Smooth muscle cell (in vitro differentiated cells): Measurements from ENCODE around the gene PDE8A. TPM values are rescaled to one million over a fixed set of nuclear protein-coding genes. Genes with fewer than 3 reads are reported as not detected.
"Not testable (repeated sequence)": the region's sequence is repeated elsewhere in the genome, so short reads cannot be mapped to it uniquely, and the experiment has no call there.

Experiments used
- DNase-seq: peaks from one replicate; lab custom pipeline; 2025; ENCODE audit not compliant: unreplicated experiment; lab: John Stamatoyannopoulos, UW
- H2AFZ ChIP-seq: fragments of 200-600 bp; sonication (generic); 2 replicates; pipeline ENCODE4 v1.6.0; 2016; ENCODE audit warnings: antibody characterized with exemption, low read depth, mild to moderate bottlenecking
- H3F3A ChIP-seq: fragments of 200-600 bp; sonication (generic); 2 replicates; pipeline ENCODE4 v1.6.0; 2017; ENCODE audit warnings: antibody characterized with exemption, low read depth
- H3K27ac ChIP-seq: fragments of 200-600 bp; sonication (generic); 2 replicates; pipeline ENCODE4 v1.5.1; 2016; ENCODE audit warnings: low read depth, mild to moderate bottlenecking
- H3K27me3 ChIP-seq: fragments of 200-600 bp; sonication (generic); 2 replicates; pipeline ENCODE4 v1.6.1; 2016; ENCODE audit warnings: low read depth, mild to moderate bottlenecking
- H3K36me3 ChIP-seq: fragments of 200-600 bp; sonication (generic); 2 replicates; pipeline ENCODE4 v1.5.1; 2016; ENCODE audit warnings: low read depth
- H3K4me1 ChIP-seq: fragments of 200-600 bp; sonication (generic); 2 replicates; pipeline ENCODE4 v1.5.1; 2016; ENCODE audit warnings: low read depth
- H3K4me2 ChIP-seq: fragments of 200-600 bp; sonication (generic); 2 replicates; pipeline ENCODE4 v1.6.0; 2016; ENCODE audit warnings: mild to moderate bottlenecking
- H3K4me3 ChIP-seq: fragments of 200-600 bp; sonication (generic); 2 replicates; pipeline ENCODE4 v1.5.1; 2016; ENCODE audit warnings: mild to moderate bottlenecking
- H3K79me2 ChIP-seq: fragments of 200-600 bp; sonication (generic); 2 replicates; pipeline ENCODE4 v1.6.0; 2016; ENCODE audit warnings: low read depth, mild to moderate bottlenecking
- H3K9ac ChIP-seq: fragments of 200-600 bp; sonication (generic); 2 replicates; pipeline ENCODE4 v1.6.0; 2016; ENCODE audit warnings: low read depth
- H3K9me3 ChIP-seq: fragments of 200-600 bp; sonication (generic); replicated peaks from 2 replicates; pipeline ENCODE4 v1.5.1; 2016; ENCODE audit warnings: low read depth
- H4K20me1 ChIP-seq: fragments of 200-600 bp; sonication (generic); 2 replicates; pipeline ENCODE4 v1.6.0; 2016; ENCODE audit warnings: low read depth
- WGBS: methylation state at CpG from one replicate; pipeline ENCODE4 v1.1.7; 2016; ENCODE audit warnings: low lambda C conversion rate; 5-methylcytosine and 5-hydroxymethylcytosine counted together
- polyA plus RNA-seq: library from polyadenylated mRNA; unstranded; fragments of >200 nt; fragmentation: Nextera tagmentation; extraction: Ambion mirVana; gene quantifications from 2 replicates; pipeline ENCODE4 v1.2.1, GENCODE V29; 2016
- total RNA-seq: library from RNA; depleted of rRNA; stranded (reverse); fragments of >200 nt; gene quantifications from 2 replicates; pipeline ENCODE4 v1.2.3, GENCODE V29; 2014
- TF ChIP-seq, protein P1 (sequence below): fragments of 200-600 bp; sonication (generic); IDR thresholded peaks from 2 replicates; pipeline ENCODE4 v1.5.1; 2017; ENCODE audit warnings: borderline replicate concordance, mild to moderate bottlenecking, antibody characterized with exemption; ENCODE audit not compliant: insufficient read depth, poor library complexity, severe bottlenecking

The PDE8A gene
- total and polyA plus RNA-seq, 2 experiments from 2014 or later, result 5.5 to 19.8 TPM

DNA sequence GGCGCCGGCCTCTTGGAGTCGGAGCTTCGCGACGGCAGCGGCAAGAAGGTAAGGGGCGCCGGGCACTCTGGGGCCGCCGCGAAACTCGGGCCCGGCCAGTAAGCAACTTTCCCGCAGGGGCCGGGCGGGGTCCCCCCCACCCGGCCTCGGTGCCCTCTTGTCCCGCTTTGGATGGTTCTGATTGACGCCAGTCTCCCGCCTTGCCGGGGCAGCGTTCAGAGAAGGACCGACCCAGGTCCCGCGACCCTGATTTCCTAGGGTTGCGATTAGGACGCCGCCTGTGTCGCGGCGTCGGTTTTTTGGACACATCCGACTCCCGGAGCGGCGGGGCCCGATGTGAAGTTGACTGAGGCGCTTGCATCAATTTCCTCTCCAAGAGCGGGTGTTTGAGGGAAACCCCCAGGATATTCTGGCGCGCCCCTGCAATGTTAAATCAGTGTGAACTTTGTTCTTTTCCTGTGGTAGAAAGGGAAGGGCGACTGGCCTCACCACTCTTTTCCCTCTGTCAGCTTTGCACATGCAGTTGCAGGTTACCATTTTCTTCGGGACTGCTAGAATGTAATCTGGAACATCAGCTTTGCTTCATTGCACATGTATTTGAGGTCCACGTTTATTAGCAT, 755 bp downstream of the PDE8A start:
- Histone ChIP-seq H3K9me3 (no peaks in the 10 kb centered on the region), H3K4me2 (peak overlapping the region; percentile 90), H3K36me3 (no peaks in the 10 kb centered on the region), H3K9ac (peak overlapping the region; percentile 52), H3F3A (peaks cover 3% of the 10 kb centered on the region), H3K79me2 (peaks cover 28% of the 10 kb centered on the region), H3K27ac (no peak overlapping the region), H3K27me3 (no peaks in the 10 kb centered on the region), H2AFZ (peak overlapping the region; percentile 74), H4K20me1 (peaks cover 50% of the 10 kb centered on the region), H3K4me1 (peaks cover 4% of the 10 kb centered on the region), H3K4me3 (peak overlapping the region; percentile 81)
- TF ChIP-seq, protein P1, sequence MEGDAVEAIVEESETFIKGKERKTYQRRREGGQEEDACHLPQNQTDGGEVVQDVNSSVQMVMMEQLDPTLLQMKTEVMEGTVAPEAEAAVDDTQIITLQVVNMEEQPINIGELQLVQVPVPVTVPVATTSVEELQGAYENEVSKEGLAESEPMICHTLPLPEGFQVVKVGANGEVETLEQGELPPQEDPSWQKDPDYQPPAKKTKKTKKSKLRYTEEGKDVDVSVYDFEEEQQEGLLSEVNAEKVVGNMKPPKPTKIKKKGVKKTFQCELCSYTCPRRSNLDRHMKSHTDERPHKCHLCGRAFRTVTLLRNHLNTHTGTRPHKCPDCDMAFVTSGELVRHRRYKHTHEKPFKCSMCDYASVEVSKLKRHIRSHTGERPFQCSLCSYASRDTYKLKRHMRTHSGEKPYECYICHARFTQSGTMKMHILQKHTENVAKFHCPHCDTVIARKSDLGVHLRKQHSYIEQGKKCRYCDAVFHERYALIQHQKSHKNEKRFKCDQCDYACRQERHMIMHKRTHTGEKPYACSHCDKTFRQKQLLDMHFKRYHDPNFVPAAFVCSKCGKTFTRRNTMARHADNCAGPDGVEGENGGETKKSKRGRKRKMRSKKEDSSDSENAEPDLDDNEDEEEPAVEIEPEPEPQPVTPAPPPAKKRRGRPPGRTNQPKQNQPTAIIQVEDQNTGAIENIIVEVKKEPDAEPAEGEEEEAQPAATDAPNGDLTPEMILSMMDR, result no peak
- DNase-seq, result no peak
- 3% methylated on average over 46 of the region's 46 CpGs for WGBS

DNA sequence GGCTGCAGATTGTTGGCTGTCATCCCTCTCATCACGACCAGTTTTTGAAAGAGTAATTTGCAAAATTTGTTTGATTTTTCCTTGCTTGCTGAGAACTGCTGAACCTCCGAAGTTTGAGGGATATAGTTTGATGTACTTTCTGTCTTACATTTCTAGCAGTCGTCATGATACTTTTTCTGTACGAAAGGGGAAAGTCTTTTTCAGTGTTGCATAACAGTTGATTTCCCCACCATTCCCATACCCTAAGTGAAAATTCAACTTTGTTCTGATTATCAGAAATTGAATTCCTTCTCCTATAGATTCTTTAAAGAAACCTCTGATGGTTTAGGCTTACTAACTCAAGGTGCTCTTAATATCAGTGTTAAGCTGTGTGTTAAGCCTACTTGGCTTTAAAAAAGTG, 1.6 kb downstream of the PDE8A start:
- Histone ChIP-seq H3F3A (peaks cover 3% of the 10 kb centered on the region), H3K36me3 (no peaks in the 10 kb centered on the region), H3K4me1 (peaks cover 4% of the 10 kb centered on the region), H3K9me3 (no peaks in the 10 kb centered on the region), H3K4me2 (peak overlapping the region; percentile 90), H3K27me3 (no peaks in the 10 kb centered on the region), H3K4me3 (peak overlapping the region; percentile 81), H2AFZ (no peak overlapping the region), H3K79me2 (peaks cover 34% of the 10 kb centered on the region), H3K27ac (no peak overlapping the region), H4K20me1 (peaks cover 59% of the 10 kb centered on the region), H3K9ac (no peak overlapping the region)
- 65% methylated on average over 4 of the region's 4 CpGs for WGBS
- TF ChIP-seq, protein P1, result no peak
- no peak for DNase-seq

DNA sequence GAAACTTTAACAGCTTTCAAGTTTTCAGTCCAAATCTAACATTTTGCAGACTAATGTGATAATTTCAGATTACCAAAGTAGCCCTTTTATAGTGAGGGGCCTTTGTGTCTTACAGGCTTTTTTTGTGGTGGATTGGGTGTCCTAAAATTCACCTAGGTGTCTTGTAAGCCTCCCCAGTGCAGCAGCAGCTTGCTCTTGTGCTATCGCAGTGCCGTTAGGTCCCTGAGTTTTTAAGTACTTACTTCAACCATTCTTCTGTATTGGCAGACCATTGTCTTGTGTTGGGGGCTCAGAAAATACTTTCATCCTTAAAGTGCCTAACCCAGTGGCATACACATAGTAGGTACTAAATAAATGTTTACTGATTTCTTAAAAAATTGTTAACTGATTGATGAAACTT, 2.1 kb downstream of the PDE8A start:
- H3K9me3 ChIP-seq, result no peaks in the 10 kb centered on the region
- peaks cover 34% of the 10 kb centered on the region for H3K79me2 ChIP-seq
- H3K4me1 ChIP-seq, result peaks cover 4% of the 10 kb centered on the region
- H3K36me3 ChIP-seq, result no peaks in the 10 kb centered on the region
- TF ChIP-seq, protein P1, result no peak
- no peak overlapping the region for H3K27ac ChIP-seq
- H3K9ac ChIP-seq, result no peak overlapping the region
- H4K20me1 ChIP-seq, result peaks cover 64% of the 10 kb centered on the region
- H3K4me3 ChIP-seq, result peak overlapping the region; percentile 81
- WGBS, result 95% methylated on average over 2 of the region's 2 CpGs
- H3F3A ChIP-seq, result peaks cover 3% of the 10 kb centered on the region
- no peak overlapping the region for H3K4me2 ChIP-seq
- no peak overlapping the region for H2AFZ ChIP-seq
- no peaks in the 10 kb centered on the region for H3K27me3 ChIP-seq
- DNase-seq, result no peak

DNA sequence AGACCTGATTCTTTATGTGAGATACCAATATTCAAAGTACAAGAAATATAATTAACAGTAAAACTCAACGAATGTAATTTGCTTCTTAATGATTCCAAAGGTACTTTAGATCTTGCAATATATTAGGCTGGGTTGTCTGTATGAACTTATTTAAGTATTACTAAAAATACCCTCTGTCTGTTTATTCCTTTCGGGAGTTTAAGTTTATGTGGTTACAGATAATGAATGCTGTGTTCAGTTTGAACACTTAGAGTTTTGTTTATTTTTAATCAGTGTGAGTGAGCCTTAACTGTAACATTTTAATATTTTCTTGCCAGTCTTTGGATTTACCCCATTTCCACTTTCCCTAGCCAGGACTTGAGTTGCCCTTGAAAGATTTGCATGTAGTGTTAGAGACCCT, 3.5 kb downstream of the PDE8A start:
- H3K4me2 ChIP-seq, result peak overlapping the region; percentile 0

DNA sequence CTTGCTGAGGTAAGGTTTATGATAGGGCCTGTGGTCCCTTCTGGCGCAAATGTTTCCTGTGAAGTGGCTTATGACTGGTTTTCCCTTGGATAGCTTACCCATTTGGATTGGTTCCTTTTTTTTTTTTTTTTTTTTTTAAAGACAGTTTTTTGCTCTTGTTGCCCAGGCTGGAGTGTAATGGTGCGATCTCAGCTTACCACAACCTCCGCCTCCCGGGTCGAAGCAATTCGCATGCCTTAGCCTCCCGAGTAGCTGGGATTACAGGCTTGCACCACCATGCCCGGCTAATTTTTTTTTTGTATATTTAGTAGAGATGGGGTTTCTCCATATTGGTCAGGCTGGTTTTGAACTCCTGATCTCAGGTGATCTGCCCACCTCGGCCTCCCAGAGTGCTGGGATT, 5.7 kb downstream of the PDE8A start:
- not testable (repeated sequence) for H3K36me3 ChIP-seq, H3K4me2 ChIP-seq, H2AFZ ChIP-seq, H3K9me3 ChIP-seq, H3K27me3 ChIP-seq, DNase-seq, H3K27ac ChIP-seq, H3F3A ChIP-seq, H3K4me1 ChIP-seq, H3K9ac ChIP-seq, H3K4me3 ChIP-seq
- 97% methylated on average over 9 of the region's 9 CpGs for WGBS
- H3K79me2 ChIP-seq, result peaks cover 58% of the 10 kb centered on the region
- H4K20me1 ChIP-seq, result peaks cover 99% of the 10 kb centered on the region

More for the DNA sequence above, 3.5 kb downstream of the PDE8A start:
- TF ChIP-seq, protein P1, result no peak
- no peak overlapping the region for H3K9ac ChIP-seq
- H3F3A ChIP-seq, result no peaks in the 10 kb centered on the region
- no peak for DNase-seq
- H3K27ac ChIP-seq, result no peak overlapping the region
- no peaks in the 10 kb centered on the region for H3K27me3 ChIP-seq
- H3K36me3 ChIP-seq, result no peaks in the 10 kb centered on the region
- 60% methylated on average over 2 of the region's 2 CpGs for WGBS
- H4K20me1 ChIP-seq, result peaks cover 78% of the 10 kb centered on the region
- H3K4me1 ChIP-seq, result peaks cover under 1% of the 10 kb centered on the region
- no peaks in the 10 kb centered on the region for H3K9me3 ChIP-seq
- H3K79me2 ChIP-seq, result peaks cover 40% of the 10 kb centered on the region
- H2AFZ ChIP-seq, result no peak overlapping the region
- H3K4me3 ChIP-seq, result no peak overlapping the region
